SK-MEL-5 (cell line): ENCODE data around the gene KPNA6. TPM values are rescaled to one million over a fixed set of nuclear protein-coding genes. Genes with fewer than 3 reads are reported as not detected.
"Not testable (repeated sequence)": the region's sequence is repeated elsewhere in the genome, so short reads cannot be mapped to it uniquely, and the experiment has no call there.

Experiments
- DNase-seq: peaks from one replicate; pipeline ENCODE4 v3.0.0-alpha.2; 2016; ENCODE audit warnings: low read depth, low spot score
- in situ Hi-C: cut with HindIII; loops from 2 replicates; pipeline ENCODE4 v1.10.0; 2016; ENCODE audit warnings: low sequenced_read_pairs, high pct_unique_total_duplicates, low pct_unique_long_range_greater_than_20kb
- total RNA-seq: library from RNA; depleted of rRNA; stranded (reverse); fragments of >200 nt; shearing (Covaris generic); gene quantifications from 2 replicates; pipeline ENCODE4 v1.2.3, GENCODE V29; 2014

KPNA6 gene
- total RNA-seq, 1 experiment from 2014 or later: 33.8 TPM

DNA sequence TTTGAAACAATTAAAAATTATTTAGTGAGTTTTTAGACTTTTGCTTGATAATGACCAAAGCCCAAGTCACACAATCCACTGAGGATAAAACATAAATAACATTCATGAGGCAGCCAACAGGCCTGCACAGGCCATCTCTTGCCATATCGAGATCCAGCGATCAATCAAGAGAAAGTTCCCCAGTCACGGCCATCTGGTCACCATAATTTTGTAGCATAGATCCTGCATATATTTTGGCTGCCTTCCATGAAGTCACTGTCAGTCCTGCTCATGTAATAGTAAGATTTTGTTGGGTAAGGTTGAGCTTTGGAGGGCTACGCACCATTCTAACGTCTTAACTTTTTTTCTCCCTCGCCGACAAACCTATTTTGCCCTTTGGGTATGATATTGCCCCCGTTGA is 17.5 kb downstream of the KPNA6 start:
- in situ Hi-C loops: no loop called here
- DNase-seq: no peak

DNA sequence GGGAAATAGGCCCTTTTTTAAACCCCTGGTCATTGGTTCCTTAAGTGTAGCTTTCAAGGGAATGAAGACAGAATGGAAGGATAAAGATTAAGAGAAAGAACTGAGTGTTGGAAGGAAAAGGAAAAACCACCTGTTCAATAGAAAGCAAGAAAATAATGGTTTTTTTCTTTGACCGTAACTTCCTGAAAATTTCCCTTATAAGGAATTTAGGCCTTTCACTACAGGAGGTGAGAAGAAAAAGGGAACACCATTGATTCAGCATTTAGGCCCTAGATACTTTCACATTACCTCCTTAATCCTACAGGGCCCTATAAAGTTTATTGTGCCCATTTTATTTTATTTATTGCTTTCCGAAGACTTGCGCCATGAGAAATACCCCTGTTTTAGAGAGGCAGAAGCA is 18.9 kb downstream of the KPNA6 start:
- no peak for DNase-seq
- in situ Hi-C loops: no loop called here

DNA sequence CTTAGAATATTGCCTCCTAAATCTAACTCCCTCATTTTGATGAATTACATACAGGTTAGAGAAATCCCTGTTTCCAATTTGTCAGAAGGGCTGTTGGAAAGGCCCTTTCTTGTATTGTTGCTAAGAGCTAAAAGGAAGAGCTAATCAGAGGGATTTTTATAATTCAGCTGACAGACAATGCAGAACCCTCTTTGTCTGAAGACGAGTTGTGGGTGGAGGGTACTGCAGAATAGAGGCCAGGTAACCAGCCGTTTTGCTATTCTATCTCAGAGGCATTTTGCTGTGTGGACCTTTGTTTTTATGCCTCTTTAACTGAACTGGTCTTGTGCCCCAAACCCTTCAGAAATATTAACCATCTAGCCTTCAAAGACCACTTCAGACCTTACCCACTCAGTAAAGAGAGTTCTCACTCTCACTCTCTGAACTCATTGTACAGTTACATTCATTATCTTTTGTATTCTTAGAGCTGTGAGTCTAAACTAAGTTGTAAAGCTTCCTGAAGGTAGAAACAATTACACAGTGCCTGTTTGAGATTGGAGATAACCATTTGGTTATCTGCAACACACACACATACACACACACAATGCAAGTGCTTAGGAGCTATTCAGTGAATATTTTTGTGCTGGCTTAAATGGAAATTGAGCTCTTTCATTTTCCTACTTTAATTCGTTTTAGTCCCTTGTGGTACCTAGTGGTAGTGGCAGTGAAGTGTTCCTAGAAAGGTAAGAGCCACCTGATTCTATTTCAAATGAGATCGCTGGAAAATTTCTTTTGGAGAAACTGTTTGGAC is 19.7 kb downstream of the KPNA6 start:
- in situ Hi-C loops: no loop called here
- DNase-seq: no peak

GRCh38 chr1:32128479-32128878 is 20.6 kb downstream of the KPNA6 start:
- DNase-seq: no peak
- in situ Hi-C loops: no loop called here

DNA sequence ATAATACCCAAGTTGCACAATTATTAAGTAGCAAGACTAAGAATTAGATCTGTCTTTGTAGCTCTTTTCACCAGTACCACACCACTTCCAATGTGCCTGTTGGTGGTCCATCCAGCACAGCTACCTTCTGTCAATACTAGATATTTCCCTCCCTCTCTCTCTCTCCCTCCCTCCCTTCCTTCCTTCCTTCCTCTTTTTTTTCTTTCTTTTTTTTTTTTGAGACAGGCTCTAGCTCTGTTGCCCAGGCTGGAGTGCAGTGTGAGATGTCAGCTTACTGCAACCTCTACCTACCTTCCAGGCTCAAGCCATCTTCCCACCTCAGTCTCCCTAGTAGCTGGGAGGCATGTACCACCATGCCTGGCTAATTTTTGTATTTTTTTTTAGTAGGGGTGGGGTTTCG is 21.1 kb downstream of the KPNA6 start:
- in situ Hi-C loops: no loop called here
- no peak for DNase-seq

- DNase-seq, in situ Hi-C loops: not testable (repeated sequence)
Observed at GRCh38 chr1:32133950-32134280, 26.1 kb downstream of the KPNA6 start.

GRCh38 chr1:32137111-32137510 is 29.3 kb downstream of the KPNA6 start:
- no peak for DNase-seq
- in situ Hi-C loops: no loop called here

DNA sequence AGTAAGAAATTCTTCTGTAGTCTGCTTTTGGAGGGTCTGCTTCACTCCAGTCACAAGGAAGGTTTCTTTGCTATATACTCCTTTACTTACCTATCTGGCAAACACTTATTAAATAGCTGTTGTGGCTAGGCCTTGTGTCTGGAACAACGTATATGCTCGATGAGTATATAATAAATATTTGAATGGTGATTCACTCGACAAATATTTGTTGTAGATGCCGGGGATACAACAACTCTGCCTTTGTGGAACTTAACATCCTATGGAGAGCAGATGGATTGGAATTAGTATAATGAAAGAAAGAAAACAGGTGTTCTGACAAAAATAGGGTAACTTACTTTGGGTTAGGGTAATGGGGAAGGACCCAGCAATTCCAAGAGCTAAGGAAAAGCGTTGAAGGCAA is 31.1 kb downstream of the KPNA6 start:
- in situ Hi-C loops: no loop called here
- DNase-seq: no peak

- no peak for DNase-seq
- in situ Hi-C loops: no loop called here
Observed at GRCh38 chr1:32142446-32143301, 34.8 kb downstream of the KPNA6 start.

DNA sequence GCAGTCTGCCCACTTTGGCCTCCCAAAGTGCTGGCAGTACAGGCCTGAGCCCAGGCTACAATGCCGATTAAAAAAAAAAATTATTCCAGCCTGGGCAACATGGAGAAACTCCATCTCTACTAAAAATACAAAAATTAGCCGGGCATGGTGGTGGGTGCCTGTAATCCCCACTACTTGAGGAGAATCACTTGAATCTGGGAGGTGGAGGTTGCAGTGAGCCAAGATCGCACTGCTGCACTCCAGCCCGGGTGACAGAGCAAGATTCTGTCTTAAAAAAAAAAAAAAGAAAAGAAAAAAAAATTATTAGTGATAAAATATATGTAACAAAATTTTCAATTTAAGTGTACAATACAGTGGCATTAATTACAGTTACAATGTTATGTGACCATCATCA is 35.4 kb downstream of the KPNA6 start:
- in situ Hi-C loops, DNase-seq: not testable (repeated sequence)

DNA sequence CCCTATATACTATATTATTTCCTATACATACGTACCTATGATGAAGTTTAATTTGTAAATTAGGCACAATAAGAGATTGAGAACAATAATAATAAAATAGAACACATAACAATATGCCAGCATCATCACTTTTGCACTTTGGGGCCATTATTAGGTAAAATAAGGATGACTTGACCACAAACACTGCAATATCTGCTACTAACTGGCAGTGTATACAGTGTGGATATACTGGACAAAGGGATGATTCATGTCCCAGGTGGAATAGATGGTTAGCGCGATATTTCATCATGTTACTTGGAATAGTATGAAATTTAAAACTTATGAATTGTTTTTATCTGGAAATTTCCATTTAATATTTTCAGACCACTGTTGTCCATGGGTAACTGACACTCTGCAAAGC is 36.2 kb downstream of the KPNA6 start:
- DNase-seq: no peak
- in situ Hi-C loops: no loop called here

GRCh38 chr1:32147799-32148198 is 39.9 kb downstream of the KPNA6 start:
- DNase-seq, in situ Hi-C loops: not testable (repeated sequence)

DNA sequence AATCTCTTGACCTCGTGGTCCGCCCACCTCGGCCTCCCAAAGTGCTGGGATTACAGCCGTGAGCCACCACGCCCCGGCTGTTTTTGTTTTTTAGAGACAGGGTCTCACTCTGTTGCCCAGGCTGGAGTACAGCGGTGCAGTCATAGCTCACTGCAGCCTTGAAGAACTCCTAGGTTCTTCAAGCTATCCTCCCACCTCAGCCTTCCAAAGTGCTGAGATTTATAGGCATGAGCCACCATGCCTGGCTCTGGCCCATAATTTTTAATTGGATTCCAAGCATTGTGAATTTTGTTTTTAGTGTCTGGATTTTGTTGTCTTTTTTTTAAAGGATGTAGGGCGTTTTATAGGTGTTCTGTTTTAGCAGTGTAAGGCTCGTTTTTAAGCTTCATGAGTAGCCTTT is 43.0 kb downstream of the KPNA6 start:
- no peak for DNase-seq
- in situ Hi-C loops: no loop called here

GRCh38 chr1:32151319-32151787 is 43.5 kb downstream of the KPNA6 start:
- in situ Hi-C loops: no loop called here
- no peak for DNase-seq

- in situ Hi-C loops: no loop called here
- DNase-seq: no peak
Observed at GRCh38 chr1:32159189-32159588, 51.3 kb downstream of the KPNA6 start.

GRCh38 chr1:32163405-32163804 is 55.5 kb downstream of the KPNA6 start:
- DNase-seq: no peak
- in situ Hi-C loops: loop anchor here (10.0 kb wide), 1 partner anchor 49 kb away; no protein-coding TSS in a partner anchor

DNA sequence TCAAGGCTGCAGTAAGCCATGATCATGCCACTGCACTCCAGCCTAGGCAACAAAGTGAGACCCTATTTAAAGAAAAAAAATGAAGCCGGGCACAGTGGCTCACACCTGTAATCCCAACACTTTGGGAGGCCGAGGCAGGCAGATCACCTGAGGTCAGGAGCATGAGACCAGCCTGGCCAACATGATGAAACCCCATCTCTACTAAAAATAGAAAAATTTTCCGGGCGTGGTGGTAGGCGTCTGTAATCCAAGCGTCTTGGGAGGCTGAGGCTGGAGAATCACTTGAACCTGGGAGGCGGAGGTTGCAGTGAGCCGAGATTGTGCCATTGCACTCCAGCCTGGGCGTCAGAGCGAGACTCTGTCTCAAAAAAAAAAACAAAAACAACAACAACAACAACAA is 57.8 kb downstream of the KPNA6 start:
- not testable (repeated sequence) for DNase-seq
- in situ Hi-C loops: loop anchor here (10.0 kb wide), 1 partner anchor 51 kb away; no protein-coding TSS in a partner anchor

DNA sequence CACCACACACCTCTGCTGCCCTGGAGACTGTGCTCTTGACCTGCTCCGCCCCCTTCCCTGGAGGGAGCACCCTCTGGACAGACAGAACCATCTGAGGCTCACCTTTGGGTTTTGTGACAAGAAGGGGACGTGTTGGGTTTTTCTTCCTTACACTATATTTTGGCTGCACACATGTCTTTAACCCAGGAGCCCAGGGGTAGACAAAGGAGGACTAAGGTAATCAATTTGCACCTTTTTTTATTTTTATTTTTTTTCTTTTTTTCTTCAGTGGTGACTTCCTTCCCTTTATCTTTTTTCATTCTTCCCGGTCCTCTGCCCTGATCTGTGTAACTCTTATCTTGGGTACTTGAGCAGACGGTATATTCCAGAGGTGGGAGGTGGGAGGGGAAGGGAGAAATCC is 63.1 kb downstream of the KPNA6 start:
- no peak for DNase-seq
- in situ Hi-C loops: no loop called here
